NB4 (cell line): ENCODE data around the gene ZNF735.
"Not testable (repeated sequence)": the region's sequence is repeated elsewhere in the genome, so short reads cannot be mapped to it uniquely, and the experiment has no call there.

Experiments
- MYC ChIP-seq: IDR thresholded peaks from 2 replicates; pipeline ENCODE4 v1.6.1; 2011; ENCODE audit warnings: low read depth, low read length
- POLR2A ChIP-seq: IDR thresholded peaks from 2 replicates; pipeline ENCODE4 v1.6.1; 2011; ENCODE audit warnings: mild to moderate bottlenecking; ENCODE audit not compliant: insufficient read length; ENCODE audit errors: extremely low read depth
- TF ChIP-seq, protein P1 (sequence below): IDR thresholded peaks from one replicate; pipeline ENCODE4 v1.5.1; 2012; ENCODE audit warnings: low read depth, low read length

DNA sequence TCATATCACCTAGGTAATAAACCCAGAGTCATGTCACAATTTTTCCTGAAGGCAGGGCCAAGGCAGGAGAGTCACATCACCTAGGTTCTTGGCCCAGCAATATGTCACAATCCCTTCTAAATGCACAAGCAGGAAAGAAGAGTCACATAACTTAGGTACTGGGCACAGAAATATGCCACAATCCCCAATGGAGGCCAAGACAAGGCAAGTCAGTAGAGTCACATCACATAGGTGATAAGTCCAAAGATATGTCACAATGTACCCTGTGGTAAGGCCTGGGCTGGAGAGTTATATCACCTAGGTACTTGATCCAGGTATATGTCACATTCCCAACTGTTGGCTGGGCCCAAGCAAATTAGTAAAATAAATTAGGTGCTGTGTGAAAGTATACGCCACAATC lies 21.2 kb downstream of the ZNF735 start, which contains the start of gene ZNF679:
- not testable (repeated sequence) for TF ChIP-seq POLR2A, MYC
- TF ChIP-seq, protein P1, sequence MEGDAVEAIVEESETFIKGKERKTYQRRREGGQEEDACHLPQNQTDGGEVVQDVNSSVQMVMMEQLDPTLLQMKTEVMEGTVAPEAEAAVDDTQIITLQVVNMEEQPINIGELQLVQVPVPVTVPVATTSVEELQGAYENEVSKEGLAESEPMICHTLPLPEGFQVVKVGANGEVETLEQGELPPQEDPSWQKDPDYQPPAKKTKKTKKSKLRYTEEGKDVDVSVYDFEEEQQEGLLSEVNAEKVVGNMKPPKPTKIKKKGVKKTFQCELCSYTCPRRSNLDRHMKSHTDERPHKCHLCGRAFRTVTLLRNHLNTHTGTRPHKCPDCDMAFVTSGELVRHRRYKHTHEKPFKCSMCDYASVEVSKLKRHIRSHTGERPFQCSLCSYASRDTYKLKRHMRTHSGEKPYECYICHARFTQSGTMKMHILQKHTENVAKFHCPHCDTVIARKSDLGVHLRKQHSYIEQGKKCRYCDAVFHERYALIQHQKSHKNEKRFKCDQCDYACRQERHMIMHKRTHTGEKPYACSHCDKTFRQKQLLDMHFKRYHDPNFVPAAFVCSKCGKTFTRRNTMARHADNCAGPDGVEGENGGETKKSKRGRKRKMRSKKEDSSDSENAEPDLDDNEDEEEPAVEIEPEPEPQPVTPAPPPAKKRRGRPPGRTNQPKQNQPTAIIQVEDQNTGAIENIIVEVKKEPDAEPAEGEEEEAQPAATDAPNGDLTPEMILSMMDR, result not testable (repeated sequence)
